ENCODE results near the gene PPTC7.
"Not testable (repeated sequence)": the region's sequence is repeated elsewhere in the genome, so short reads cannot be mapped to it uniquely, and the experiment has no call there.

Gene PPTC7

GRCh38 chr12:110587102-110587501, 4.0 kb upstream of the PPTC7 start:
- not testable (repeated sequence) for DNase-seq

- peak in 5 of 56 donors; percentile 7 to 24 (median 11) for DNase-seq
Observed at GRCh38 chr12:110585231-110585799, 2.2 kb upstream of the PPTC7 start.

GRCh38 chr12:110582276-110583136, 612 bp downstream of the PPTC7 start:
- peak in 51 of 56 donors; percentile 17 to 83 (median 64) for DNase-seq

GRCh38 chr12:110581931-110582275, 1.2 kb downstream of the PPTC7 start:
- DNase-seq = peak in 4 of 56 donors; percentile 42 to 64 (median 49)

- DNase-seq = no peak
Observed at GRCh38 chr12:110579535-110580253, 3.4 kb downstream of the PPTC7 start.

- DNase-seq = no peak
Observed at GRCh38 chr12:110578694-110579534, 4.2 kb downstream of the PPTC7 start.

- DNase-seq = no peak
Observed at GRCh38 chr12:110577864-110578693, 5.0 kb downstream of the PPTC7 start.

GRCh38 chr12:110576504-110576903, 6.6 kb downstream of the PPTC7 start:
- no peak for DNase-seq

GRCh38 chr12:110575326-110575725, 7.8 kb downstream of the PPTC7 start:
- no peak for DNase-seq

GRCh38 chr12:110574717-110575230, 8.3 kb downstream of the PPTC7 start:
- not testable (repeated sequence) for DNase-seq

- no peak for DNase-seq
Observed at GRCh38 chr12:110574044-110574443, 9.1 kb downstream of the PPTC7 start.

GRCh38 chr12:110570798-110571197, 12.3 kb downstream of the PPTC7 start:
- DNase-seq = not testable (repeated sequence)

- DNase-seq = not testable (repeated sequence)
Observed at GRCh38 chr12:110569838-110570237, 13.3 kb downstream of the PPTC7 start.

GRCh38 chr12:110568752-110569151, 14.4 kb downstream of the PPTC7 start:
- no peak for DNase-seq

- no peak for DNase-seq
Observed at GRCh38 chr12:110566993-110567392, 16.1 kb downstream of the PPTC7 start.

GRCh38 chr12:110565894-110566871, 16.9 kb downstream of the PPTC7 start:
- peak in 7 of 56 donors; percentile 3 to 19 (median 12) for DNase-seq

- DNase-seq = no peak
Observed at GRCh38 chr12:110564471-110564991, 18.6 kb downstream of the PPTC7 start.

- no peak for DNase-seq
Observed at GRCh38 chr12:110563702-110564470, 19.2 kb downstream of the PPTC7 start.

Data from nucleus accumbens (tissue), 56 donors.